ENCODE measurements around the gene SCIN. TPM values are rescaled to one million over a fixed set of nuclear protein-coding genes. Genes with fewer than 3 reads are reported as not detected.

Gene SCIN
- total RNA-seq, 1 donor from 2014 or later = not detected

DNA sequence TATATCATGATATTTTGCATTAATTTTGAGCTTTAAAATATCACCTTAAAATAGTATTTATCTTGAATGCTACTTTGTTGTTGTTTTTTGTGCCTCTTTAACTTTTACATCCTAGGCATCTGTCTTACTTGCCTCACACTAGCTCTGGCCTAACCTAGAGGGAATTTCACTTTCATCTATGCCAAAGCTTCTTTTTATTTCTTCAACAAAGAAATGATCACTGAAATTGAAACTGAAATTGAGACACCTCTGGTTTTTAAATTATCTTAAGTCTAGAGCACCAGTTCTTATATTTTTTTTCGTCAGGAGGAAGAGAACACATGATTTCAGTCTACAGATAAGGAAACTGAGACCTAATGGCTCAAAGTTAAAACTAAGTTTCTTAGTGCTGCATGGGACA is 3.5 kb upstream of the SCIN start:
- TF ChIP-seq, protein P1, sequence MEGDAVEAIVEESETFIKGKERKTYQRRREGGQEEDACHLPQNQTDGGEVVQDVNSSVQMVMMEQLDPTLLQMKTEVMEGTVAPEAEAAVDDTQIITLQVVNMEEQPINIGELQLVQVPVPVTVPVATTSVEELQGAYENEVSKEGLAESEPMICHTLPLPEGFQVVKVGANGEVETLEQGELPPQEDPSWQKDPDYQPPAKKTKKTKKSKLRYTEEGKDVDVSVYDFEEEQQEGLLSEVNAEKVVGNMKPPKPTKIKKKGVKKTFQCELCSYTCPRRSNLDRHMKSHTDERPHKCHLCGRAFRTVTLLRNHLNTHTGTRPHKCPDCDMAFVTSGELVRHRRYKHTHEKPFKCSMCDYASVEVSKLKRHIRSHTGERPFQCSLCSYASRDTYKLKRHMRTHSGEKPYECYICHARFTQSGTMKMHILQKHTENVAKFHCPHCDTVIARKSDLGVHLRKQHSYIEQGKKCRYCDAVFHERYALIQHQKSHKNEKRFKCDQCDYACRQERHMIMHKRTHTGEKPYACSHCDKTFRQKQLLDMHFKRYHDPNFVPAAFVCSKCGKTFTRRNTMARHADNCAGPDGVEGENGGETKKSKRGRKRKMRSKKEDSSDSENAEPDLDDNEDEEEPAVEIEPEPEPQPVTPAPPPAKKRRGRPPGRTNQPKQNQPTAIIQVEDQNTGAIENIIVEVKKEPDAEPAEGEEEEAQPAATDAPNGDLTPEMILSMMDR (IDR thresholded peaks at IDR 0.05; ENCODE audit: partially characterized antibody, unreplicated experiment) = no peak
- Mint-ChIP-seq H3K9me3 (ENCODE audit: unreplicated experiment) (no peaks in the 10 kb centered on the region), H3K36me3 (ENCODE audit: unreplicated experiment) (no peaks in the 10 kb centered on the region), H3K4me3 (ENCODE audit: unreplicated experiment) (no peak overlapping the region), H3K27me3 (ENCODE audit: unreplicated experiment) (peaks cover 12% of the 10 kb centered on the region), H3K27ac (ENCODE audit: unreplicated experiment) (no peak overlapping the region), H3K4me1 (ENCODE audit: low read depth, unreplicated experiment) (no peaks in the 10 kb centered on the region)
- no peak for DNase-seq

DNA sequence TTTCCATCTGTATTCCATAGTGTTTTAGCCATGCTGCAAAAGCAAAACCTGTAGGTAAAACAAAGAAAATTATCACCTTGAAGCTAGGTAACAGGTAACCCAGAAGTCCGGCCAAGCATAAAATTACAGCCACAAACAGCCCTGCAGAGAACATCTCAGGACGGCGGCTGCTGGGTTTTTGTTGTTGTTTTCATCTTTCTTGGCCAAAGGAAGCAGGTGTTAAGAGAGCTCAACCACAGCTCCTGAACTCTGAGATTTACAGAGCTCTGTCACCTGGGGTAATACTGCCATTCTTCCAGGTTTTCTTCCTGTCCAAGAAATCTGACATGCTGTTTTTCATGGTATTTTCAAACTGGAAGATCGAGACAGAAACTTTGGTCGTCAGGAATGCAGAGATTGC is 847 bp upstream of the SCIN start:
- H3K4me3 Mint-ChIP-seq (ENCODE audit: unreplicated experiment) = peak overlapping the region; percentile 90
- DNase-seq = no peak
- no peak overlapping the region for H3K27ac Mint-ChIP-seq (ENCODE audit: unreplicated experiment)
- peaks cover 12% of the 10 kb centered on the region for H3K27me3 Mint-ChIP-seq (ENCODE audit: unreplicated experiment)
- TF ChIP-seq, protein P1 (IDR thresholded peaks at IDR 0.05; ENCODE audit: partially characterized antibody, unreplicated experiment) = no peak
- no peaks in the 10 kb centered on the region for H3K4me1 Mint-ChIP-seq (ENCODE audit: low read depth, unreplicated experiment)
- no peaks in the 10 kb centered on the region for H3K9me3 Mint-ChIP-seq (ENCODE audit: unreplicated experiment)
- no peaks in the 10 kb centered on the region for H3K36me3 Mint-ChIP-seq (ENCODE audit: unreplicated experiment)

DNA sequence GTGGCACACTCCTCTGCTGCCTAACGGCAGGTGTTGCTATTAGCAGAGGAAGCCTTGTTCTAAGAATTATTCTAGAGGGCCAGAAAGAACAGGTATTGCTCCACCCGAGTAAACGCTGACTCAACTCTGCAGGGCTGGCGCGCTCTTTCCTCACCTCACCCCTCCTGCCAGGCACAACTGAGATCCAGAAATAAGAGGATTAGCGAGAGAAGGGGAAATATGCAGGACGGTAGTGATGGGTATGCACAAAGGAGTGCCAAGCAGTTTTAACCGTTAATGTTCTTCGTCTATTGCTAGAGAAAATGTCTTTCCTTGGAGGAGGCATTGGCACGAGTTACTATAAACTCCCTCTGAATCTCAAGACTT is 369 bp upstream of the SCIN start:
- TF ChIP-seq, protein P1 (IDR thresholded peaks at IDR 0.05; ENCODE audit: partially characterized antibody, unreplicated experiment) = no peak
- Mint-ChIP-seq H3K9me3 (ENCODE audit: unreplicated experiment) (no peaks in the 10 kb centered on the region), H3K4me3 (ENCODE audit: unreplicated experiment) (peak overlapping the region; percentile 90), H3K27me3 (ENCODE audit: unreplicated experiment) (peaks cover 12% of the 10 kb centered on the region), H3K36me3 (ENCODE audit: unreplicated experiment) (no peaks in the 10 kb centered on the region), H3K27ac (ENCODE audit: unreplicated experiment) (no peak overlapping the region), H3K4me1 (ENCODE audit: low read depth, unreplicated experiment) (no peaks in the 10 kb centered on the region)
- DNase-seq = no peak

DNA sequence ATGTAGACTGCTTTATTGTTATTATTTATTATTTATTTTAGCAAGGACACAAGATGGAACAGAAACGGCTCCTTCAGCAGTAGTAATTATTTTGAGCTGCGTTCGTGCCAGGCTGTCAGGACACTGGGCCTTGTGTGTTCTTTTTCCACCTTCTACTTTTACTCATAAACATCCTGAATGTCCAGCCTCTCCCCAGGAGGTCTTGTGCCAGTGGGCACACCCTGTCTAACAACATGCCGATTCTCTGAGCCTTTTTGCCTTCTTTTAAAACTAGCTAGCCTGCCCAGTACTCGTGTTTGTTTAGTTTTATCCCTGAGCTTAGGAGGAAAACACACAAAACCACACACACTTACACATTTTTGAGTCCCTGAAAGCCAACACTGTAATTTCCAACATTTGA is 1.2 kb downstream of the SCIN start:
- no peaks in the 10 kb centered on the region for H3K36me3 Mint-ChIP-seq (ENCODE audit: unreplicated experiment)
- peaks cover 12% of the 10 kb centered on the region for H3K27me3 Mint-ChIP-seq (ENCODE audit: unreplicated experiment)
- TF ChIP-seq, protein P1 (IDR thresholded peaks at IDR 0.05; ENCODE audit: partially characterized antibody, unreplicated experiment) = no peak
- H3K4me1 Mint-ChIP-seq (ENCODE audit: low read depth, unreplicated experiment) = no peaks in the 10 kb centered on the region
- no peak overlapping the region for H3K27ac Mint-ChIP-seq (ENCODE audit: unreplicated experiment)
- H3K4me3 Mint-ChIP-seq (ENCODE audit: unreplicated experiment) = peak overlapping the region; percentile 30
- no peaks in the 10 kb centered on the region for H3K9me3 Mint-ChIP-seq (ENCODE audit: unreplicated experiment)
- no peak for DNase-seq

DNA sequence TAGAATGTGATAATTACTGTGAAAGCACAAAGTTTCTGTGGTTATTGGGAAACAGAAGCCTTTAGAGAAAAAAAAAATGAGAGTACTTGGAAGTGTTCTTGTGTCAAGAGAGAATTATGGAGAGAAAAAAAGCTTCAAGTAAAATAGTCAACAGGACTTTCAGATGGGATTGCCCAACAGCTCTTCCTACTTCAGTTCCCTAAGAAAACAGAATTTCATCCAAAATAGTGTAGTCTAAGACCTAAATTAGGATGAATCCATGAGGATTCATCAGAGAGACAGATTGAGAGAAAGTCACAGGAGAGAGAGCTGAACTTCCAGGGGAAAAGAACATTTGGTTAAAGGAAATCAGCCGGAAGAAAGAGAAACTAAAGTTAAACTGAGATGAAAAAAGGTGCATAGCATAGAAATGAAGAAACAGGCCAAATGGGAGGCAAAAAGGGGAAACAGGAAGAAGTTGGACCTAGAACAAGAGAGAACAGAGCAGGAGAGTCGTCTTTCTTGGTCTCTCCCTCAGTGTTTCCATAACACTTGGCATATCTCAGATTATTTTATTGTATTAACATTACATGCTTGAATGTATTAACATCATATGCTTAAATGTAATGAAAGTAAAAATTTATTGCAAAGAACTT is 2.5 kb downstream of the SCIN start:
- Mint-ChIP-seq H3K4me1 (ENCODE audit: low read depth, unreplicated experiment) (no peaks in the 10 kb centered on the region), H3K27ac (ENCODE audit: unreplicated experiment) (no peak overlapping the region), H3K36me3 (ENCODE audit: unreplicated experiment) (no peaks in the 10 kb centered on the region), H3K9me3 (ENCODE audit: unreplicated experiment) (no peaks in the 10 kb centered on the region), H3K27me3 (ENCODE audit: unreplicated experiment) (peaks cover 10% of the 10 kb centered on the region), H3K4me3 (ENCODE audit: unreplicated experiment) (no peak overlapping the region)
- TF ChIP-seq, protein P1 (IDR thresholded peaks at IDR 0.05; ENCODE audit: partially characterized antibody, unreplicated experiment) = no peak
- no peak for DNase-seq

All from glutamatergic neuron (in vitro differentiated cells).